SK-N-SH treated with all-trans-retinoic acid at 6 μM for 48 hours (cell line): ENCODE results near the gene CIRBP.
"Not testable (repeated sequence)": the region's sequence is repeated elsewhere in the genome, so short reads cannot be mapped to it uniquely, and the experiment has no call there.

Experiments
- ATAC-seq: fragments of 200-7000 bp; cut with Tn5 transposase; 3 replicates; pipeline ENCODE4 v1.9.1; 2020; ENCODE audit warnings: mild to moderate bottlenecking, moderate library complexity
- ARNTL ChIP-seq: fragments of 450-650 bp; formaldehyde crosslinking; IDR thresholded peaks from 2 replicates; pipeline ENCODE4 v1.5.0; 2020; ENCODE audit warnings: low read depth, mild to moderate bottlenecking, moderate library complexity, borderline replicate concordance
- BACH2 ChIP-seq: fragments of 250-450 bp; sonication (Bioruptor Pico); IDR thresholded peaks from 2 replicates; pipeline ENCODE4 v1.9.0; 2021; ENCODE audit warnings: mild to moderate bottlenecking, borderline replicate concordance
- CREB5 ChIP-seq: fragments of 250-450 bp; sonication (Bioruptor Pico); IDR thresholded peaks from 2 replicates; pipeline ENCODE4 v1.5.1; 2020; ENCODE audit warnings: low read depth, mild to moderate bottlenecking, moderate library complexity
- CSDC2 ChIP-seq: fragments of 250-450 bp; sonication (Bioruptor Pico); IDR thresholded peaks from 2 replicates; pipeline ENCODE4 v1.5.0; 2020; ENCODE audit warnings: mild to moderate bottlenecking, moderate library complexity
- ESRRG ChIP-seq: fragments of 250-450 bp; sonication (Bioruptor Pico); IDR thresholded peaks from 2 replicates; pipeline ENCODE4 v1.6.1; 2021; ENCODE audit warnings: mild to moderate bottlenecking
- GLIS3 ChIP-seq: fragments of 250-450 bp; sonication (Bioruptor Pico); IDR thresholded peaks from 2 replicates; pipeline ENCODE4 v1.5.0; 2020; ENCODE audit warnings: mild to moderate bottlenecking, moderate library complexity
- ISL1 ChIP-seq: fragments of 250-450 bp; sonication (Bioruptor Pico); IDR thresholded peaks from 2 replicates; pipeline ENCODE4 v2.1.2; 2022; ENCODE audit warnings: mild to moderate bottlenecking, moderate library complexity
- OSR1 ChIP-seq: fragments of 250-450 bp; sonication (Bioruptor Pico); IDR thresholded peaks from 2 replicates; pipeline ENCODE4 v1.8.0; 2022; ENCODE audit warnings: moderate library complexity, mild to moderate bottlenecking, inconsistent platforms
- PPARA ChIP-seq: fragments of 250-450 bp; sonication (Bioruptor Pico); IDR thresholded peaks from 2 replicates; pipeline ENCODE4 v1.5.0; 2020; ENCODE audit warnings: mild to moderate bottlenecking, borderline replicate concordance
- SNAI2 ChIP-seq: fragments of 250-450 bp; sonication (Bioruptor Pico); IDR thresholded peaks from 2 replicates; pipeline ENCODE4 v1.5.0; 2020; ENCODE audit warnings: mild to moderate bottlenecking, moderate library complexity
- TCF4 ChIP-seq: fragments of 250-450 bp; sonication (Bioruptor Pico); IDR thresholded peaks from 2 replicates; pipeline ENCODE4 v1.8.0; 2021; ENCODE audit warnings: mild to moderate bottlenecking, moderate library complexity, borderline replicate concordance
- TOX ChIP-seq: fragments of 250-450 bp; sonication (Bioruptor Pico); IDR thresholded peaks from 2 replicates; pipeline ENCODE4 v1.8.0; 2021; ENCODE audit warnings: mild to moderate bottlenecking, moderate library complexity, borderline replicate concordance
- ZFP3 ChIP-seq: fragments of 250-450 bp; sonication (Bioruptor Pico); IDR thresholded peaks from 2 replicates; pipeline ENCODE4 v1.5.0; 2020; ENCODE audit warnings: mild to moderate bottlenecking, moderate library complexity
- ZFP30 ChIP-seq: fragments of 450-650 bp; formaldehyde crosslinking; IDR thresholded peaks from 2 replicates; pipeline ENCODE4 v1.5.0; 2022; ENCODE audit warnings: mild to moderate bottlenecking, moderate library complexity
- ZNF565 ChIP-seq: fragments of 450-650 bp; formaldehyde crosslinking; conservative IDR thresholded peaks from 2 replicates; pipeline ENCODE4 v1.5.0; 2020; ENCODE audit warnings: low read depth, mild to moderate bottlenecking, moderate library complexity
- ZNF70 ChIP-seq: fragments of 450-650 bp; formaldehyde crosslinking; IDR thresholded peaks from 2 replicates; pipeline ENCODE4 v1.5.0; 2020; ENCODE audit warnings: mild to moderate bottlenecking, moderate library complexity
- TF ChIP-seq, protein P1 (sequence below): fragments of 250-450 bp; sonication (Bioruptor Pico); IDR thresholded peaks from 2 replicates; pipeline ENCODE4 v1.8.0; 2021; ENCODE audit warnings: low read depth, mild to moderate bottlenecking, moderate library complexity, borderline replicate concordance
- TF ChIP-seq, protein P2 (sequence below): fragments of 250-450 bp; sonication (Bioruptor Pico); IDR thresholded peaks from 2 replicates; pipeline ENCODE4 v1.8.0; 2020; ENCODE audit warnings: mild to moderate bottlenecking, moderate library complexity, borderline replicate concordance
- TF ChIP-seq, protein P3 (sequence below): fragments of 250-450 bp; sonication (Bioruptor Pico); IDR thresholded peaks from 2 replicates; pipeline ENCODE4 v1.5.0; 2020; ENCODE audit warnings: mild to moderate bottlenecking, moderate library complexity

The CIRBP gene

GRCh38 chr19:1244693-1245451 is 24.3 kb upstream of the CIRBP start (continued):
- TF ChIP-seq TOX (no peak), CREB5 (CRISPR knock-in tag) (no peak), PPARA (CRISPR knock-in tag) (no peak), ZNF70 (CRISPR knock-in tag) (no peak)
- TF ChIP-seq, protein P1, sequence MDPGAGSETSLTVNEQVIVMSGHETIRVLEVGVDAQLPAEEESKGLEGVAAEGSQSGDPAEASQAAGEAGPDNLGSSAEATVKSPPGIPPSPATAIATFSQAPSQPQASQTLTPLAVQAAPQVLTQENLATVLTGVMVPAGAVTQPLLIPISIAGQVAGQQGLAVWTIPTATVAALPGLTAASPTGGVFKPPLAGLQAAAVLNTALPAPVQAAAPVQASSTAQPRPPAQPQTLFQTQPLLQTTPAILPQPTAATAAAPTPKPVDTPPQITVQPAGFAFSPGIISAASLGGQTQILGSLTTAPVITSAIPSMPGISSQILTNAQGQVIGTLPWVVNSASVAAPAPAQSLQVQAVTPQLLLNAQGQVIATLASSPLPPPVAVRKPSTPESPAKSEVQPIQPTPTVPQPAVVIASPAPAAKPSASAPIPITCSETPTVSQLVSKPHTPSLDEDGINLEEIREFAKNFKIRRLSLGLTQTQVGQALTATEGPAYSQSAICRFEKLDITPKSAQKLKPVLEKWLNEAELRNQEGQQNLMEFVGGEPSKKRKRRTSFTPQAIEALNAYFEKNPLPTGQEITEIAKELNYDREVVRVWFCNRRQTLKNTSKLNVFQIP (CRISPR knock-in tag): no peak
- TF ChIP-seq, protein P2, sequence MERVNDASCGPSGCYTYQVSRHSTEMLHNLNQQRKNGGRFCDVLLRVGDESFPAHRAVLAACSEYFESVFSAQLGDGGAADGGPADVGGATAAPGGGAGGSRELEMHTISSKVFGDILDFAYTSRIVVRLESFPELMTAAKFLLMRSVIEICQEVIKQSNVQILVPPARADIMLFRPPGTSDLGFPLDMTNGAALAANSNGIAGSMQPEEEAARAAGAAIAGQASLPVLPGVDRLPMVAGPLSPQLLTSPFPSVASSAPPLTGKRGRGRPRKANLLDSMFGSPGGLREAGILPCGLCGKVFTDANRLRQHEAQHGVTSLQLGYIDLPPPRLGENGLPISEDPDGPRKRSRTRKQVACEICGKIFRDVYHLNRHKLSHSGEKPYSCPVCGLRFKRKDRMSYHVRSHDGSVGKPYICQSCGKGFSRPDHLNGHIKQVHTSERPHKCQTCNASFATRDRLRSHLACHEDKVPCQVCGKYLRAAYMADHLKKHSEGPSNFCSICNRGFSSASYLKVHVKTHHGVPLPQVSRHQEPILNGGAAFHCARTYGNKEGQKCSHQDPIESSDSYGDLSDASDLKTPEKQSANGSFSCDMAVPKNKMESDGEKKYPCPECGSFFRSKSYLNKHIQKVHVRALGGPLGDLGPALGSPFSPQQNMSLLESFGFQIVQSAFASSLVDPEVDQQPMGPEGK (CRISPR knock-in tag): no peak

DNA sequence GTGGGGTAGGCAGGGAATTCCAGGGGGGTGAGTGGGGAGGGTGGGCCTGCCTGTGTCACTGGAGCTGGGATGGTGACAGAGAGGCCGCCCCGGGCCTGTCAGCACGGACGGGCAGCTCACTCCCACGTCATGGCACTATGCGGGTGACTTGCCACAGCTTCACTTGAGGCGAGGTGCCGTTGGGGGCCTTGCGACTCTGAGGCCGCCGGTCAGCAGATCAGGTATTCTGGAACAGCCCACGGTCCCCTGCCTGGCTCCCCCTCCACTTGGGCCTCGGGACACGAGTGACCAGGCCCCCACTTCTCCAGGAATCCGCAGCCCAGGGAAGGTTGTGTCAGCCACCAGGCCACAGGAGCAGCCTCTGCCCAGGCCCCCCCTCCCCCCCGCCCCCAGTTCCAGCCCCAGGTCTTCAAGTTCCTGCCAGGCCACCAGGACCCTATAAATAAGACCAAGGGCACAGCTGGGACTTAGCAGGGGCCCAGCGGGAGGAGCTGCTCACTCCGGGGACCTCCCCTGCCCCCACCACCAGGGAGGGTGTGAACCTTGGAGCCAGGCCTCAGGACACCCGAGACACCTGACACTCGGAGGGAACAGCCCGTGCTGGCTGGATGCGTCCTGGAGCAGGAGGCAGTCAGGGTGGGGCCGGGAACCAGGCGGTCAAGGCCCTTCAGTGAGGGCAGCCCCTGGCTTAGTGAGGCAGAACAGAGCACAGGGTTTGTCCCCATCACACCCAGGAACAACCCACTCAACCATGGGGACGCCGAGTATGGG is 23.5 kb upstream of the CIRBP start:
- no peak for ATAC-seq
- no peak for TF ChIP-seq ARNTL (CRISPR knock-in tag)

DNA sequence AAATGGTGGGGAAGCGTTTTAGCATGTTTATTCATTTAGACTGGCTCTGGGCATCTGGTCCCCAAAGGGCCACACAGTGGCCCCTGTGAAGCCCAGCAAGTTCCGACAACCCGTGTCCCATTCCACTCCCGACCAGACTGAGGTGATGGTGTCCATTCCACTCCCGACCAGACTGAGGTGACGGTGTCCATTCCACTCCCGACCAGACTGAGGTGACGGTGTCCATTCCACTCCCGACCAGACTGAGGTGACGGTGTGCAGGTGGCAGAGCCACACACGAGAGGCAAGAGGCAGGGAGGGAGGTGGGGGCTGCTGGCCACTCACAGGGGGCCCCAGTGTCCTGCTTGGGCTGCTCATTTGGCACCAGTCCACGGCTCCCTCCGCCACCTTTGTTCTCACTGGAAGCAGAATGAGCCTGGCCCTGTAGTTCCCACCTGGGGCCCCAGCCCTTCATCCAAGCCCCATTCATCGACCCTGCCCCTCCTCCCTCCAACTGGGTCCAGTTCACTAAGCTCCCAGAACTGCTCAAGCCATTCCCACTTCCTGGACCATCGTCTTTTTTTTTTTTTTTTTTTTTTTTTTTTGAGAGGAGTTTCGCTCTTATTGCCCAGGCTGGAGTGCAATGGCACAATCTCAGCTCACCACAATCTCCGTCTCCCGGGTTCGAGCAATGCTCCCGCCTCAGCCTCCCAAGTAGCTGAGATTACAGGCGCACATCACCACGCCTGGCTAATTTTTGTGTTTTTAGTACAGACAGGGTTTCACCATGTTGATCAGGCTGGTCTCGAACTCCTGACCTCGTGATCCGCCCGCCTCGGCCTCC is 22.7 kb upstream of the CIRBP start:
- ATAC-seq: not testable (repeated sequence)

- ATAC-seq: no peak; the same call in 1 of the 3 replicates
- TF ChIP-seq ISL1 (CRISPR knock-in tag) (no peak), PPARA (CRISPR knock-in tag) (no peak), SNAI2 (CRISPR knock-in tag) (no peak), TCF4 (no peak), TOX (no peak), ZNF565 (no peak), BACH2 (CRISPR knock-in tag) (no peak), ZFP30 (CRISPR knock-in tag) (no peak), GLIS3 (no peak), ARNTL (CRISPR knock-in tag) (no peak), ZNF70 (CRISPR knock-in tag) (no peak), ZFP3 (no peak), ESRRG (no peak), OSR1 (no peak), CSDC2 (CRISPR knock-in tag) (no peak)
- TF ChIP-seq, protein P3, sequence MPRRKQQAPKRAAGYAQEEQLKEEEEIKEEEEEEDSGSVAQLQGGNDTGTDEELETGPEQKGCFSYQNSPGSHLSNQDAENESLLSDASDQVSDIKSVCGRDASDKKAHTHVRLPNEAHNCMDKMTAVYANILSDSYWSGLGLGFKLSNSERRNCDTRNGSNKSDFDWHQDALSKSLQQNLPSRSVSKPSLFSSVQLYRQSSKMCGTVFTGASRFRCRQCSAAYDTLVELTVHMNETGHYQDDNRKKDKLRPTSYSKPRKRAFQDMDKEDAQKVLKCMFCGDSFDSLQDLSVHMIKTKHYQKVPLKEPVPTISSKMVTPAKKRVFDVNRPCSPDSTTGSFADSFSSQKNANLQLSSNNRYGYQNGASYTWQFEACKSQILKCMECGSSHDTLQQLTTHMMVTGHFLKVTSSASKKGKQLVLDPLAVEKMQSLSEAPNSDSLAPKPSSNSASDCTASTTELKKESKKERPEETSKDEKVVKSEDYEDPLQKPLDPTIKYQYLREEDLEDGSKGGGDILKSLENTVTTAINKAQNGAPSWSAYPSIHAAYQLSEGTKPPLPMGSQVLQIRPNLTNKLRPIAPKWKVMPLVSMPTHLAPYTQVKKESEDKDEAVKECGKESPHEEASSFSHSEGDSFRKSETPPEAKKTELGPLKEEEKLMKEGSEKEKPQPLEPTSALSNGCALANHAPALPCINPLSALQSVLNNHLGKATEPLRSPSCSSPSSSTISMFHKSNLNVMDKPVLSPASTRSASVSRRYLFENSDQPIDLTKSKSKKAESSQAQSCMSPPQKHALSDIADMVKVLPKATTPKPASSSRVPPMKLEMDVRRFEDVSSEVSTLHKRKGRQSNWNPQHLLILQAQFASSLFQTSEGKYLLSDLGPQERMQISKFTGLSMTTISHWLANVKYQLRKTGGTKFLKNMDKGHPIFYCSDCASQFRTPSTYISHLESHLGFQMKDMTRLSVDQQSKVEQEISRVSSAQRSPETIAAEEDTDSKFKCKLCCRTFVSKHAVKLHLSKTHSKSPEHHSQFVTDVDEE: no peak
- TF ChIP-seq, protein P1 (CRISPR knock-in tag): no peak
- TF ChIP-seq, protein P2 (CRISPR knock-in tag): no peak
Observed at GRCh38 chr19:1247748-1248138, 21.4 kb upstream of the CIRBP start.
